GM12864 (cell line): ENCODE data around the gene VPS52.

ENCODE experiments used
- DNase-seq: peaks from one replicate; pipeline ENCODE4 v3.0.0-alpha.2; 2011; ENCODE audit warnings: low read depth
- H3K4me3 ChIP-seq: 2 replicates; pipeline ENCODE4 v1.5.1; 2011; ENCODE audit warnings: mild to moderate bottlenecking, low read depth, low read length, control low read depth
- CTCF ChIP-seq: IDR thresholded peaks from 2 replicates; pipeline ENCODE4 v1.5.1; 2011; ENCODE audit warnings: low read depth, mild to moderate bottlenecking, moderate library complexity, low read length, control low read depth, inconsistent platforms; ENCODE audit errors: missing control alignments

VPS52 gene

GRCh38 chr6:33217246-33217645 lies 54.4 kb downstream of the VPS52 start:
- TF ChIP-seq CTCF: no peak
- H3K4me3 ChIP-seq: no peak overlapping the region
- DNase-seq: no peak

- DNase-seq: no peak
- no peak overlapping the region for H3K4me3 ChIP-seq
- no peak for TF ChIP-seq CTCF
These were observed 55.5 kb downstream of the VPS52 start for GRCh38 chr6:33216117-33216649.

- DNase-seq: no peak
- TF ChIP-seq CTCF: no peak
- no peak overlapping the region for H3K4me3 ChIP-seq
These were observed 56.2 kb downstream of the VPS52 start for GRCh38 chr6:33215271-33216116.

- no peak for DNase-seq
- TF ChIP-seq CTCF: no peak
- H3K4me3 ChIP-seq: no peak overlapping the region
These were observed 57.7 kb downstream of the VPS52 start for GRCh38 chr6:33213989-33214335.

- no peak for DNase-seq
- H3K4me3 ChIP-seq: no peak overlapping the region
- TF ChIP-seq CTCF: no peak
These were observed 58.3 kb downstream of the VPS52 start for GRCh38 chr6:33213166-33213988.

- DNase-seq: no peak
- no peak overlapping the region for H3K4me3 ChIP-seq
- TF ChIP-seq CTCF: no peak
These were observed 58.9 kb downstream of the VPS52 start for GRCh38 chr6:33212857-33213165.
